NB4 (cell line): ENCODE results near the gene ASS1.

Experiments used
- DNase-seq: peaks from one replicate; pipeline ENCODE4 v3.0.0; 2010; ENCODE audit warnings: low read depth
- H3K4me3 ChIP-seq: one replicate; pipeline ENCODE4 v1.5.1; 2011; ENCODE audit warnings: mild to moderate bottlenecking, low read depth, low read length, moderate library complexity
- MYC ChIP-seq: IDR thresholded peaks from 2 replicates; pipeline ENCODE4 v1.6.1; 2011; ENCODE audit warnings: low read depth, low read length
- POLR2A ChIP-seq: IDR thresholded peaks from 2 replicates; pipeline ENCODE4 v1.6.1; 2011; ENCODE audit warnings: mild to moderate bottlenecking; ENCODE audit not compliant: insufficient read length; ENCODE audit errors: extremely low read depth
- TF ChIP-seq, protein P1 (sequence below): IDR thresholded peaks from one replicate; pipeline ENCODE4 v1.5.1; 2012; ENCODE audit warnings: low read depth, low read length
- TF ChIP-seq, protein P2 (sequence below): IDR thresholded peaks from 2 replicates; pipeline ENCODE4 v1.6.1; 2011; ENCODE audit warnings: low read depth, low read length

ASS1 gene

GRCh38 chr9:130491830-130492482 lies 47.2 kb downstream of the ASS1 start:
- DNase-seq = no peak
- TF ChIP-seq POLR2A (no peak), MYC (no peak)
- TF ChIP-seq, protein P1, sequence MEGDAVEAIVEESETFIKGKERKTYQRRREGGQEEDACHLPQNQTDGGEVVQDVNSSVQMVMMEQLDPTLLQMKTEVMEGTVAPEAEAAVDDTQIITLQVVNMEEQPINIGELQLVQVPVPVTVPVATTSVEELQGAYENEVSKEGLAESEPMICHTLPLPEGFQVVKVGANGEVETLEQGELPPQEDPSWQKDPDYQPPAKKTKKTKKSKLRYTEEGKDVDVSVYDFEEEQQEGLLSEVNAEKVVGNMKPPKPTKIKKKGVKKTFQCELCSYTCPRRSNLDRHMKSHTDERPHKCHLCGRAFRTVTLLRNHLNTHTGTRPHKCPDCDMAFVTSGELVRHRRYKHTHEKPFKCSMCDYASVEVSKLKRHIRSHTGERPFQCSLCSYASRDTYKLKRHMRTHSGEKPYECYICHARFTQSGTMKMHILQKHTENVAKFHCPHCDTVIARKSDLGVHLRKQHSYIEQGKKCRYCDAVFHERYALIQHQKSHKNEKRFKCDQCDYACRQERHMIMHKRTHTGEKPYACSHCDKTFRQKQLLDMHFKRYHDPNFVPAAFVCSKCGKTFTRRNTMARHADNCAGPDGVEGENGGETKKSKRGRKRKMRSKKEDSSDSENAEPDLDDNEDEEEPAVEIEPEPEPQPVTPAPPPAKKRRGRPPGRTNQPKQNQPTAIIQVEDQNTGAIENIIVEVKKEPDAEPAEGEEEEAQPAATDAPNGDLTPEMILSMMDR = no peak
- TF ChIP-seq, protein P2, sequence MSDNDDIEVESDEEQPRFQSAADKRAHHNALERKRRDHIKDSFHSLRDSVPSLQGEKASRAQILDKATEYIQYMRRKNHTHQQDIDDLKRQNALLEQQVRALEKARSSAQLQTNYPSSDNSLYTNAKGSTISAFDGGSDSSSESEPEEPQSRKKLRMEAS = no peak
- no peak overlapping the region for H3K4me3 ChIP-seq

GRCh38 chr9:130493021-130493420 lies 48.3 kb downstream of the ASS1 start:
- TF ChIP-seq POLR2A = no peak
- TF ChIP-seq, protein P2 = no peak
- TF ChIP-seq MYC = no peak
- TF ChIP-seq, protein P1 = no peak
- no peak for DNase-seq
- H3K4me3 ChIP-seq = no peak overlapping the region

DNA sequence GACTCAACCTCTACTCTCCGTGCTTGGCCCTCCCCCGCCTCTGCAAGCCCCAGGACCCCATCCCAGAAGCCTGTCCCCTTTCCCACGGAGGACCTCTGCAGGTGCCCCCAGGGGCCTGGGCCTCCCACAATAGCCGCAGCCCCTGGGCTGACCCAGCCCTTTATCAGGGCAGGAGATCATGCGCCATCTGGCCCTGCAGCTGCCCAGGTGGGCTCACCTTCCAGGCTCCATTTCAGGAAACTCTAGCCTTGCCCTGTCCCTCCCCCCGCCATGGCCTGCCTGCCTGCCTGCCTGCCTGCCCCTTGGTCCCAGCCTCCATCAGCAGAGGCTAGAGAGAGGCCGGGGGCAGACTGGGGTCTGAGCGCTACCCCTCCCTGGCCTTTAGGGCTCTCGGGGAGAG lies 48.7 kb downstream of the ASS1 start:
- DNase-seq = no peak
- no peak overlapping the region for H3K4me3 ChIP-seq
- TF ChIP-seq POLR2A (no peak), MYC (no peak)
- TF ChIP-seq, protein P2 = no peak
- TF ChIP-seq, protein P1 = no peak

- TF ChIP-seq MYC (no peak), POLR2A (no peak)
- TF ChIP-seq, protein P1 = no peak
- TF ChIP-seq, protein P2 = no peak
- DNase-seq = no peak
- H3K4me3 ChIP-seq = no peak overlapping the region
These were observed 50.3 kb downstream of the ASS1 start for GRCh38 chr9:130495067-130495466.

- no peak for TF ChIP-seq POLR2A
- TF ChIP-seq, protein P2 = no peak
- TF ChIP-seq, protein P1 = no peak
- TF ChIP-seq MYC = no peak
- H3K4me3 ChIP-seq = no peak overlapping the region
- DNase-seq = no peak
These were observed 52.4 kb downstream of the ASS1 start for GRCh38 chr9:130497139-130497538.
